Measurements from ENCODE around the gene PRUNE1.

The PRUNE1 gene

DNA sequence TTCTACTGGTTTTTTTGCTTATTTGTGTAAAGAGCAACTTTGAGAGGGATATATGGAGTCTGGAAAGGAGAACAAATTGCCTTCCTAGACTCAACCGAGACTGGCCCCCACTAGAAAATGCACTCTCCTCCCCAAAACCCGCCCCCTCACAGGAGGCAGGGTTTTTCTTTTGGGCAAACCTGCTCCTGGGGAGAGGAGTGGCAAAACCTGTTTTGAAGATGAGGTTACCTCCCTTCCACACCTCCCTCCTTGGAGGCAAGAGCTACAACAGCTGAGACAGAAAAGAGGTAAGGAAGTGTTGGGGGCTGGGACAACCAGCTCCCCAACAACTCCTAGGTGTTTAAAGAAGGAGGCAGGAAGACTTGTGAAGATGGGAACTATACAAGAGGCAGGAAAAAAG is 28.1 kb downstream of the PRUNE1 start, which contains the start of gene BNIPL:
TSS of gene BNIPL (plus strand) at position 231 of the 400 bp plus-strand sequence. CDS start at position 371, 140 bp downstream.
- TF ChIP-seq, protein P1, sequence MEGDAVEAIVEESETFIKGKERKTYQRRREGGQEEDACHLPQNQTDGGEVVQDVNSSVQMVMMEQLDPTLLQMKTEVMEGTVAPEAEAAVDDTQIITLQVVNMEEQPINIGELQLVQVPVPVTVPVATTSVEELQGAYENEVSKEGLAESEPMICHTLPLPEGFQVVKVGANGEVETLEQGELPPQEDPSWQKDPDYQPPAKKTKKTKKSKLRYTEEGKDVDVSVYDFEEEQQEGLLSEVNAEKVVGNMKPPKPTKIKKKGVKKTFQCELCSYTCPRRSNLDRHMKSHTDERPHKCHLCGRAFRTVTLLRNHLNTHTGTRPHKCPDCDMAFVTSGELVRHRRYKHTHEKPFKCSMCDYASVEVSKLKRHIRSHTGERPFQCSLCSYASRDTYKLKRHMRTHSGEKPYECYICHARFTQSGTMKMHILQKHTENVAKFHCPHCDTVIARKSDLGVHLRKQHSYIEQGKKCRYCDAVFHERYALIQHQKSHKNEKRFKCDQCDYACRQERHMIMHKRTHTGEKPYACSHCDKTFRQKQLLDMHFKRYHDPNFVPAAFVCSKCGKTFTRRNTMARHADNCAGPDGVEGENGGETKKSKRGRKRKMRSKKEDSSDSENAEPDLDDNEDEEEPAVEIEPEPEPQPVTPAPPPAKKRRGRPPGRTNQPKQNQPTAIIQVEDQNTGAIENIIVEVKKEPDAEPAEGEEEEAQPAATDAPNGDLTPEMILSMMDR (IDR thresholded peaks at IDR 0.05; ENCODE audit: control insufficient read depth, extremely low read depth, insufficient read depth): no peak
- no peak for DNase-seq (ENCODE audit: low read depth)
- H3K4me3 ChIP-seq (ENCODE audit: low read depth, low read length): no peak within 1 kb of the TSS

DNA sequence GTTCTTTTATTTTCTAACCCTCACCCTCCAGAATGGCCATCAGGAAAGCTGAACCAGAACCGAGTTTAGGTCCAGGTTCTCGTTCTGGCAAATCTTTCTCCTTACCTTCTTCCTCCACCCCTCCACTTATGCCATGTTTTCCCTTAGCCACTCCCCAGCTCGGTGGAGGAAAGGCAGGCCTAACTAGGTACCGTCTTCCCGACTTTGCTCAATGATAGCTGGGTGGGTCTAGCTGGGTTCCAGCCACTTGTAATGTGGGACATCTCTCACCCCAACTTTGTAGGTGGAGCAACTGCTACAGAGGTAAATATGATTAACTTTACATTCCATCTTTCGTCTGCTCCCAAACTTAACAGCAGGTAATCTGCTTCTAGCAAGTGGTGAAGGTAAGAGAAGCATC is 28.8 kb downstream of the PRUNE1 start:
- TF ChIP-seq, protein P1 (IDR thresholded peaks at IDR 0.05; ENCODE audit: control insufficient read depth, extremely low read depth, insufficient read depth): no peak
- H3K4me3 ChIP-seq (ENCODE audit: low read depth, low read length): no peak overlapping the region
- no peak for DNase-seq (ENCODE audit: low read depth)

- no peak overlapping the region for H3K4me3 ChIP-seq (ENCODE audit: low read depth, low read length)
- DNase-seq (ENCODE audit: low read depth): no peak
- TF ChIP-seq, protein P1 (IDR thresholded peaks at IDR 0.05; ENCODE audit: control insufficient read depth, extremely low read depth, insufficient read depth): no peak
Measured at GRCh38 chr1:151039521-151039920, 31.3 kb downstream of the PRUNE1 start.

DNA sequence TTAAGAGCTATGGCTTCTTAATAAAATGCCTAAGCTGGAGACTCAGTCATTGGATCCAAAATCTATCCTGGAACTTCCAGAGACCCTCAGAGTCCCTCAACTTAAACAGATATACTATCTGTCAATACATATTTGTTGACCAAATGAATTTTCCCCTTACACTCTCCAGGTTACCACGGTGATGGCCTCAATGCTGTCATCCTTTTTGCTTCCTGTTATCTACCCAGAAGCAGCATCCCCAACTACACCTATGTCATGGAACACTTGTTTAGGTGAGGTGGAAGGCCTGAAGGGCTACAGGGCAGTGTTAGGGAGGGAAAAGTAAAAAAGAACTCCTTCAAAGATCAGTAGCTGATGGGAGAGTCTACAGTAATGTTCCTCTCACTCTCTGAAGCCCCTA is 34.9 kb downstream of the PRUNE1 start:
- TF ChIP-seq, protein P1 (IDR thresholded peaks at IDR 0.05; ENCODE audit: control insufficient read depth, extremely low read depth, insufficient read depth): no peak
- no peak overlapping the region for H3K4me3 ChIP-seq (ENCODE audit: low read depth, low read length)
- DNase-seq (ENCODE audit: low read depth): no peak

- no peak for DNase-seq (ENCODE audit: low read depth)
- peak within 1 kb of the TSS; percentile 37 for H3K4me3 ChIP-seq (ENCODE audit: low read depth, low read length)
- TF ChIP-seq, protein P1 (IDR thresholded peaks at IDR 0.05; ENCODE audit: control insufficient read depth, extremely low read depth, insufficient read depth): no peak
Measured at GRCh38 chr1:151047591-151047924, 39.3 kb downstream of the PRUNE1 start, which contains the start of gene C1orf56. Gene C1orf56, plus strand, starts transcription at chr1:151047751. Its CDS starts 97 bp downstream, at chr1:151047848.

- TF ChIP-seq, protein P1 (IDR thresholded peaks at IDR 0.05; ENCODE audit: control insufficient read depth, extremely low read depth, insufficient read depth): no peak
- DNase-seq (ENCODE audit: low read depth): no peak
- H3K4me3 ChIP-seq (ENCODE audit: low read depth, low read length): peak overlapping the region; percentile 37
Measured at GRCh38 chr1:151047925-151048644, 39.8 kb downstream of the PRUNE1 start.

DNA sequence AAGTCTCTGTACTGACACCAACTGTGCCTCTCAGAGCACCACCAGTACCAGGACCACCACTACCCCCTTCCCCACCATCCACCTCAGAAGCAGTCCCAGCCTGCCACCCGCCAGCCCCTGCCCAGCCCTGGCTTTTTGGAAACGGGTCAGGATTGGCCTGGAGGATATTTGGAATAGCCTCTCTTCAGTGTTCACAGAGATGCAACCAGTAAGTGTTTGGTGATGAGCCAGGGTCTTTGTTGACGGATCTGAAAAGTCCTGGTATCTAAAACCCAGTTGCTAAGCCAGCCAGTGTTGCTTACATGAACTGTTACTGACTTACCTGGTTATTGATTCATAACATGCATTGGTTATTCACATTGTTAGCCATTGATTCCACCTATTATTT is 40.4 kb downstream of the PRUNE1 start:
- no peak for DNase-seq (ENCODE audit: low read depth)
- H3K4me3 ChIP-seq (ENCODE audit: low read depth, low read length): peak overlapping the region; percentile 37
- TF ChIP-seq, protein P1 (IDR thresholded peaks at IDR 0.05; ENCODE audit: control insufficient read depth, extremely low read depth, insufficient read depth): 0 out of 2 replicates have a peak, but pooled peaks have one; percentile 12

Measured in LNCaP clone FGC (cell line).